HUDEP-2 (cell line): ENCODE results near the gene SLCO4A1.

ENCODE experiments used
- DNase-seq, 76 experiments: peaks; one replicate each; lab custom pipeline; 2025; ENCODE audit not compliant: unreplicated experiment in 76 of 76; lab: John Stamatoyannopoulos, UW

Gene SLCO4A1

GRCh38 chr20:62710221-62710885 is 68.0 kb downstream of the SLCO4A1 start:
- DNase-seq: no peak

DNA sequence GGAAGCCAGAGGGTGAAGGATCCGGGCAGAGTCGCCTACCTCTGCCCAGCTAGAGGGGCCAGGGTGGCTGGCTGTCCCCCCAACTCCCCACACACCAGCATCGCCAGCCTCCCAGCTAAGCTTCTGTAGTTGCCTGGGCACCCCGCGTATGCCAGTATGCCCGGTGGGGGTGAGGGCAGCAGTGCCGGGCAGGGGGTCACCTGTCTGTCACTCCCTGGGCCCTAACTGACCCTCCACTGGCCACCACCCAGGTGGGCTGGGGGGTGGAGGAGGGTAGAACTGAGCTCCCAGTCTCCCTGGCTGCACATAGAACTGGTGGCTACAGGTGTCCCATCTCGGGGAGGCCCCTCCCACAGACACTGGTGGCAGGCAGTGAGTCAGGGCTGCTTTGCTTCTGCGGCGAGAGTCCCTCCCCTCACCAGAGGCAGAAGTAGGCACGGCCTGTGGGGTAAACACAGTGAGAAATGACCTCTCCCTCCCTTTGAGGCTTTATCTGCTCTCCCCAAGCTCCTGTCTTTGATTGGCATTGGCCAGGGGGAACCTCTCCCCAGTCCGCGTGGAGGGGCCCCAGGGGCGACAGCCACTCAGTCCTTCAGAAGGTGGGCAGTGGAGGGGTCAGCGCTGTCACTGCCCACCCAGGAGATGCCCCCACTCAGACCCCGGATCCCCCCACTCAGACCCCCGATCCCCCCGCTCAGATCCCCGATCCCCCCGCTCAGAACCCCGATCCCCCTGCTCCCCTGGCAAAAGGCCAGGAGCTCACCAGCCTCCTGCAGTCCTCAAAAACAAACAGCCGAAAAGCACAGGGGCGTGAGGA is 68.8 kb downstream of the SLCO4A1 start:
- DNase-seq: peak in 12 of 76 experiments; percentile 3 to 58 (median 19)

DNA sequence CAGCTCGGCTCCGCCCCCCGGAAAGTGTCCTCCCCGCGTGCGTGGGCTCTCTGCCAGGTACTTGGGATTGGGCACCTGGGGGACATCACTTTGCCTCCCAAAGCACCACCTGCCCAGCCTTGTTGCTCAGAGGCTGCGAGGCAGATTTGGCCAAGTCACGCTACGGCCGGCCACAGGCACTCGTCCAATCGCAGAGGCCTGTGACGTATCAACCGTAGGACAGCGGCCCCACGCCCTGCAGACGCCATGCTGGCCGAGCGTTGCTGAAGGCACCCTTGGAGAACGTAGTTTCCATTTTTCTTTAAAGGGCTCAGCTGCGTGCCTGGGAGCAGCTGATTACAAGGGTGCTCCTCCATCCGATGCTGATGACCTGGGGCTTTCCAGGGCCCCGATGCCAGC is 69.4 kb downstream of the SLCO4A1 start:
- DNase-seq: no peak

- DNase-seq: no peak
These were observed 70.3 kb downstream of the SLCO4A1 start for GRCh38 chr20:62712606-62713005.

- no peak for DNase-seq
These were observed 71.7 kb downstream of the SLCO4A1 start for GRCh38 chr20:62714006-62714405.

DNA sequence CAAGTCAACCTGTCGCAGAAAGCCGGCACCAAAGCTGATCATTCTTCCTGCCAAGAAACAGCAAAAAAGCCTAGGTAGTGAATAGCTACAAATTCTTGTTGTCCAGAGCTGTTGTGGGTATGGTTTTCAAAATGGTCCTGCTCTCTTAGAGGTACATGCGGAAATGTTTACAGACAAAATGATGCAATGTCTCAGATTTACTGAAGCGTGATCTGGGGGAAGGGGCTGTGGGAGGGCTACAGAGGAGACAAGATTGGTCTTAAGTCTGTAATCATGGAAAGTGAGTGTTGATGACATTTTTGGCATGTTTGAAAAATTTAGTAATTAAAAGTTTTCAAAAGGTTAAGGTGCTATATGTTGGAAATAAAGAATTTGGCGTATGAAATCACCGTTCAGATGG is 72.5 kb downstream of the SLCO4A1 start:
- no peak for DNase-seq

DNA sequence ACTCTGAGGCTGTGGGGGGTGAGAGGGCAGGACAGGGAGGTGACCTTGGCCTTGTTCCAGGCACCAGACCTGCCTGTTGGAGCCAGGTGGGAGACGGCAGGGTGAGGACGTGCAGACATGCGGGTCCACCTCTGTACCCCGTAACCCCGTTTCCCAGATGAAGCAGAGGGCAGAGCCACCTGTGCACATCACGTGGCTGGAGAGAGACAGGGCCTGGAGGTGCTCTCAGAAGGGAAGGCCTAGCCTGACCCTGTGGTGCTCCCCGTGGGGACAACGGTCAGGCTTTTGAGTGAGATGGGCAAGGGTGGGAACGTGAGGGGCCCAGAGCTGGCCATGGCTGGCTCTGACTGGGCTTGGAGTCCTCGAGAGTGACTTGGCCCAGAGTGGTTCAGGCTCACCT is 72.9 kb downstream of the SLCO4A1 start:
- no peak for DNase-seq

DNA sequence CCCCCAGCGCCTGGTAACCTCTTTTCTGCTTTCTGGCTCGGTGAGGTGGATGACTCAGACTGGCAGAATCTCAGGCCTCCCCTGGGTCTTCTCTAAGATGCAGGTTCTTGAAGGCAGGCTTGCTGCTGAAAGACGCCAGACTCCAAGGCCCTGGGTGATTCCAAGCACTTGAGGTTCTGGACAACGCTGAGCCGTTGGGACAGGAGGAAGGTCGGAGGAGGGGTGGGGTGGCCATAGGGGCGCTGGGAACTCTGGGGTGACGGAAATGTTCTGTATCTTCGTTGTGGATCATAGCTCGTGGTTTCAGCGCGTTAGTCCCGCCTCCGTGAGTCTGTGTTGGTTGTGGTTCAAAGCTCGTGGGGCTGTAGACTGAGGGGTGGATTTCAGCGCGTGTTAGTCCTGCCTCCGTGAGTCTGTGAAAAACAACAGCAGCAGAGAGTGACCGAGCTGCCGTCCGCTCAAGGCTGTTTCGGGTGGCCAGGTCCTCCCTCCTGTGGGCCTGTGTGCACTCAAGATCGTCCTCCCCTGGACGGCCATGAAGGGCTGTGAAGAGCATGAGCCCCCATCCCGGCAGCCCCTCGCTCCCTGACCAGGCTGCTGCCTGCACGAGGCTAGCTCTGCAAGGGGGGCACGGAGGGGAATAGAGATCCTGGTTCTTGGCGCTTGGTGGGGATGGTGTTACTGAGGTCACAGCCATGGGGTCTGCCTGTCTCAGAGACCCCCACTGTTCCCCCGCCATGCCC is 74.1 kb downstream of the SLCO4A1 start:
- no peak for DNase-seq

DNA sequence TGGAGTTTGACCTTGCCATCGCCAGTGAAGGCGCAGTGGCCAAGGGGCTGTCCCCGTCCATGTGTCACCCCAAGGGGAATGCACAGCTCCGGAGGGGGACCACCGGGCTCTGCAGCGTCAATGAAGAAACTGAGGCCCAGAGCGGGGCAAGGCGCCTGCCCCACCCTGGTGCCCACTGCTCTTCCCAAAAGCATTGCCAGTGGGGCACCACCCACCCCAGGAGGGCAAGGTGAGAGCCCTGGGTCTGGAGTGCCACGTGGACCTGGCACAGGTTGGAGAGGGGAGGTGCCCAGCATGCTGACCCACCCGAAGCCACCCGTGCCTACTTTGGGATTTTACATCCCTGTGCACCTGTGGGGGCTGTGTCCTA is 74.6 kb downstream of the SLCO4A1 start:
- DNase-seq: no peak

DNA sequence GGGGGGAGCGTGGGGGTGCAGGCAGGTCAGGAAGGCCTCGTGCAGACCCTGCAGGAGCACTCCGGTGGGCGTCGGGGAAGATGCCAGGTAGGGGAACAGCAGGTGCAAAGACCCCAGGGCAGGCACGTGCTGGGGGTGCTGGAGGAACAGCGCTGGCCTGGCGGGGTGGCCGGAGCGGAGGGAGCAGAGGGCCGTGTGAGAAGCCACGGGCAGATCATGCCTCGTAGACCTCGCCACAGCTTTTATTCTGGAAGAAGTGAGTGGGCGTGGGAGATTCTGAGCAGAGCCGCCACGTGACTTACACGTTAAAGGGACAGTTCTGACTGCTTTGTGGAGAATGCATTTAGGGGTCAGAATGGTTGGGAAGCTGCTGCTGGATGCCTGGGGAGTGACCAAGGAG is 75.6 kb downstream of the SLCO4A1 start:
- DNase-seq: no peak

- no peak for DNase-seq
These were observed 76.2 kb downstream of the SLCO4A1 start for GRCh38 chr20:62718546-62718945.

DNA sequence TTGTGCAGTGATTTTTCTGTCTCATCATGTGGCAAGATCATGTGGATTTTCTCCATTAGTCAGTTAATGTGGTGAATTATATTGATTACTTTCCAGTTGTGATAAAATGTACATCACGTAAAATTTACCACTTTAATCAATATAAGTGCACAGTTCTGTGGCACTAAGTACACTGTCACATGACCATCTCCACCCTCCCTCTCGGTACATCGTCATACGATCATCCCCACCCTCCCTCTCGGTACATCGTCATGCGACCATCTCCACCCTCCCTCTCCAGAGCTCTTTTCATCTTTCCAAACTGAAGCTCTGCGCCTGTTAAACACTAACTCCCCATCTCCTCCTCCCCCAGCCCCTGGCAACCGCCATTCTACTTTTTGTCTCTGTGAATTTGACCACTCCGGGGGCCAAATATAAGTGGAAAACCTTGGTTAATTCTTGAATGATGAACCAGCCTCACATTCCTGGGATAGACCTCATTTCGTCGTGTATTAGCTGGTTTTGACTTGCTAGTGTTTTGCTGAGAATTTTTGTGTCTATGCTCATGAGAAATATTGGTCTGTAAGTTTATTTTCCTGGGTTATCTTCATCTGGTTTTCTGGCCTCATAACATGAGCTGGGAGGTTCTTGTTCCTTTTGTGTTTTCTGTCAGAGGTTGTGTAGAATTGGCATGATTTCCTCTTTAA is 77.1 kb downstream of the SLCO4A1 start:
- no peak for DNase-seq
